Fibroblast of lung (primary cell): ENCODE measurements around the gene RGS19.

Experiments used
- CTCF ChIP-seq, 2 donors: IDR thresholded peaks in 1 of 2; conservative IDR thresholded peaks in 1 of 2; 1 replicate in 1 of 2; 2 replicates in 1 of 2; pipeline ENCODE4 v1.5.1; 2011 to 2012; ENCODE audit warnings: low read length in 2 of 2, control low read depth in 1 of 2, inconsistent platforms in 1 of 2, low read depth in 1 of 2, mild to moderate bottlenecking in 1 of 2
- EZH2 ChIP-seq: IDR thresholded peaks from 2 replicates; pipeline ENCODE4 v1.5.1; 2012; ENCODE audit warnings: low read length, control low read depth, mild to moderate bottlenecking; ENCODE audit errors: missing control alignments

DNA sequence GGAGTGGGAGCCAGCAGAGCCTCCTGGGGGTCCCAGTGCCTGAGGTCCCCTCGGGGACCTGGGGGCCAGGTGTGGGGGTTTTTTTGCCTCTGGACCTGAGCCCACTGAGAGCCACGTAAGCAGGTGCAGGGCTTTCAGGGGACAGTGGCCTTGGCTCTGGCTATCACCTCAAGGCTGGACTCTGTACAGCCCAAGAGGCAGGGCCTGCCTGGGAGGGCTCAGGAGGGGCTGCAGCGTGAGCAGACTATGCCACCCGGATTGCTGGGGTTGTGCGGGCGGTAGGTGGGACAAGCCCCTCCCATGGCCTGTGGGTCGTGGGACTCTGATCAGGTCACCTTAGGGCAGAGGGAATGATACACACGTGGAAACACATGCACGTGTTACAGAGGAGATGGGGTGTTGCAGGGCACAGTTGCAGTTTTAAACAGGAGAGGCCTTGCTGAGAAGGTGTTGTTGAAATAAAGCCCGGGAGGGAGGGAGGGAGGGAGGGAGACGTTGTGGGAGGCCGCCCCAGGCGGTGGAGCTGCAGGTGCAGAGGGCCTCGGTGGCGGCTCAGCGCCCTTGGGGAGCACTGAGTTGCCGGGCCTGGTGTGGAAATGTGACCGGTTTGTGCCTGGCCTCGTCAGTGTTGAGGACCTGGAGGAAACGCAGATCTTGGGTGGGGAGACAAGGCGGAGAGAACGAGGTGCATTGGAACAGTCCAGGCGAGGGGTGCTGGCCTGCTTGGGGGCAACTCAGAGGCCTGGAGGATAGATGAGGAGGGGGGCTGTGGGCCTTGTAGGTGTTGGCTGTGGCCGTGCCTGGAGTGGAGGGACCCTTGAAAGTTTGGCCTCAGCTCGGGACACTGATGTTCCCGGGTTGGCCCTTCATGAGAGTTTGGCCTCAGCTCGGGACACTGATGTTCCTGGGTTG lies 14.0 kb downstream of the RGS19 start:
- no peak for TF ChIP-seq CTCF (conservative IDR thresholded peaks at IDR 0.05 in 1 of 2, IDR thresholded peaks at IDR 0.05 in 1 of 2; ENCODE audit: low read depth in 1 of 2, low read length in 2 of 2)
- TF ChIP-seq EZH2 = no peak
